Ectodermal cell (in vitro differentiated cells): Measurements from ENCODE around the gene MED15. TPM values are rescaled to one million over a fixed set of nuclear protein-coding genes. Genes with fewer than 3 reads are reported as not detected.

Source experiments
- H3K27ac ChIP-seq: 2 replicates; pipeline ENCODE4 v1.7.0; 2013; ENCODE audit warnings: mild to moderate bottlenecking, low read depth, low read length; ENCODE audit not compliant: insufficient read depth, poor library complexity, severe bottlenecking
- H3K27me3 ChIP-seq: 2 replicates; pipeline ENCODE4 v1.7.0; 2013; ENCODE audit warnings: mild to moderate bottlenecking, low read length; ENCODE audit not compliant: insufficient read depth, control insufficient read depth, poor library complexity, severe bottlenecking
- H3K36me3 ChIP-seq: one replicate; pipeline ENCODE4 v1.7.0; 2013; ENCODE audit warnings: low read length; ENCODE audit not compliant: control insufficient read depth, insufficient read depth
- H3K4me1 ChIP-seq: one replicate; pipeline ENCODE4 v1.7.0; 2013; ENCODE audit warnings: low read length; ENCODE audit not compliant: control insufficient read depth, insufficient read depth
- H3K4me3 ChIP-seq: 2 replicates; pipeline ENCODE4 v1.7.0; 2013; ENCODE audit warnings: low read depth, low read length, control low read depth; ENCODE audit not compliant: insufficient read depth
- H3K9me3 ChIP-seq: 2 replicates; pipeline ENCODE4 v1.7.0; 2013; ENCODE audit warnings: mild to moderate bottlenecking, low read length, moderate library complexity; ENCODE audit not compliant: control insufficient read depth
- WGBS, 2 experiments: methylation state at CpG; one replicate each; pipeline ENCODE4 v1.1.7; 2013; ENCODE audit warnings: missing lambda C conversion rate in 2 of 2; 5-methylcytosine and 5-hydroxymethylcytosine counted together
- polyA plus RNA-seq, 4 experiments: library from polyadenylated mRNA; stranded (reverse); fragments of 50-300 nt; gene quantifications; one replicate each; pipeline ENCODE4 v1.2.3, GENCODE V29; 2013

The MED15 gene
- polyA plus RNA-seq (2013, experiment 1 of 4), result 53.5 TPM
- 50.6 TPM for polyA plus RNA-seq (2013, experiment 2 of 4)
- 43.0 TPM for polyA plus RNA-seq (2013, experiment 3 of 4)
- polyA plus RNA-seq (2013, experiment 4 of 4), result 45.2 TPM

GRCh38 chr22:20507253-20508066, at the start of gene MED15:
MED15 (plus strand) TSS chr22:20507610; CDS start chr22:20507679, 69 bp downstream.
- peak within 1 kb of the TSS; percentile 82 for H3K4me3 ChIP-seq
- peaks cover 17% of the 10 kb centered on the region for H3K4me1 ChIP-seq
- H3K9me3 ChIP-seq, result no peaks in the 10 kb centered on the region
- H3K27ac ChIP-seq, result peak within 1 kb of the TSS; percentile 83
- H3K27me3 ChIP-seq, result no peaks in the 10 kb centered on the region
- 1% methylated on average over 58 of the region's 58 CpGs for WGBS, 2 experiments
- H3K36me3 ChIP-seq, result no peaks in the 10 kb centered on the region

GRCh38 chr22:20458530-20459151, 48.8 kb upstream of the MED15 start:
- Histone ChIP-seq H3K27ac (no peak overlapping the region), H3K4me3 (no peak overlapping the region), H3K36me3 (no peaks in the 10 kb centered on the region), H3K27me3 (no peaks in the 10 kb centered on the region), H3K4me1 (peaks cover 11% of the 10 kb centered on the region), H3K9me3 (no peaks in the 10 kb centered on the region)
- 91 to 97% methylated on average over 8 of the region's 8 CpGs for WGBS, 2 experiments

GRCh38 chr22:20459152-20459542, 48.3 kb upstream of the MED15 start:
- H3K4me3 ChIP-seq, result no peak overlapping the region
- H3K4me1 ChIP-seq, result peaks cover 11% of the 10 kb centered on the region
- H3K27me3 ChIP-seq, result no peaks in the 10 kb centered on the region
- H3K27ac ChIP-seq, result no peak overlapping the region
- H3K9me3 ChIP-seq, result no peaks in the 10 kb centered on the region
- WGBS, 2 experiments, result 82 to 93% methylated on average over 3 of the region's 3 CpGs
- H3K36me3 ChIP-seq, result no peaks in the 10 kb centered on the region

- peaks cover 4% of the 10 kb centered on the region for H3K36me3 ChIP-seq
- H3K27ac ChIP-seq, result no peak overlapping the region
- 92 to 93% methylated on average over 4 of the region's 4 CpGs for WGBS, 2 experiments
- no peaks in the 10 kb centered on the region for H3K9me3 ChIP-seq
- H3K4me3 ChIP-seq, result no peak overlapping the region
- H3K4me1 ChIP-seq, result peaks cover 11% of the 10 kb centered on the region
- H3K27me3 ChIP-seq, result no peaks in the 10 kb centered on the region
Measured at GRCh38 chr22:20459862-20460261, 47.5 kb upstream of the MED15 start.

- peaks cover 7% of the 10 kb centered on the region for H3K36me3 ChIP-seq
- 75 to 76% methylated on average over 2 of the region's 2 CpGs for WGBS, 2 experiments
Measured at GRCh38 chr22:20463324-20464095, 43.9 kb upstream of the MED15 start.

GRCh38 chr22:20464096-20464614, 43.3 kb upstream of the MED15 start:
- no peaks in the 10 kb centered on the region for H3K27me3 ChIP-seq
- no peaks in the 10 kb centered on the region for H3K9me3 ChIP-seq
- H3K27ac ChIP-seq, result no peak overlapping the region
- no peak overlapping the region for H3K4me3 ChIP-seq
- peaks cover 7% of the 10 kb centered on the region for H3K36me3 ChIP-seq
- WGBS, 2 experiments, result 93 to 94% methylated on average over 11 of the region's 11 CpGs
- H3K4me1 ChIP-seq, result peaks cover 8% of the 10 kb centered on the region

More at GRCh38 chr22:20463324-20464095, 43.9 kb upstream of the MED15 start:
- H3K27me3 ChIP-seq, result no peaks in the 10 kb centered on the region
- no peak overlapping the region for H3K4me3 ChIP-seq
- no peak overlapping the region for H3K27ac ChIP-seq
- H3K4me1 ChIP-seq, result peaks cover 8% of the 10 kb centered on the region
- H3K9me3 ChIP-seq, result no peaks in the 10 kb centered on the region

GRCh38 chr22:20464912-20465758, 42.3 kb upstream of the MED15 start:
- no peak overlapping the region for H3K4me3 ChIP-seq
- no peaks in the 10 kb centered on the region for H3K27me3 ChIP-seq
- peaks cover 7% of the 10 kb centered on the region for H3K36me3 ChIP-seq
- no peak overlapping the region for H3K27ac ChIP-seq
- H3K9me3 ChIP-seq, result no peaks in the 10 kb centered on the region
- 96% methylated on average over 32 of the region's 32 CpGs for WGBS, 2 experiments
- no peaks in the 10 kb centered on the region for H3K4me1 ChIP-seq

GRCh38 chr22:20465759-20466077, 41.7 kb upstream of the MED15 start:
- H3K36me3 ChIP-seq, result peaks cover 7% of the 10 kb centered on the region
- H3K27ac ChIP-seq, result no peak overlapping the region
- no peaks in the 10 kb centered on the region for H3K9me3 ChIP-seq
- WGBS, 2 experiments, result 95 to 96% methylated on average over 5 of the region's 5 CpGs
- H3K27me3 ChIP-seq, result no peaks in the 10 kb centered on the region
- no peak overlapping the region for H3K4me3 ChIP-seq
- no peaks in the 10 kb centered on the region for H3K4me1 ChIP-seq

- WGBS, 2 experiments, result 89 to 92% methylated on average over 3 of the region's 3 CpGs
- Histone ChIP-seq H3K27ac (no peak overlapping the region), H3K36me3 (peaks cover 10% of the 10 kb centered on the region), H3K4me3 (no peak overlapping the region), H3K27me3 (no peaks in the 10 kb centered on the region), H3K9me3 (no peaks in the 10 kb centered on the region), H3K4me1 (no peaks in the 10 kb centered on the region)
Measured at GRCh38 chr22:20466659-20467379, 40.6 kb upstream of the MED15 start.
